H1 (cell line): ENCODE results near the gene APOC3.

Experiments
- CHD1 ChIP-seq: IDR thresholded peaks from 2 replicates; pipeline ENCODE4 v1.6.1; 2012; ENCODE audit warnings: low read depth, low read length, improper control_type of control experiment
- CTBP2 ChIP-seq: IDR thresholded peaks from 2 replicates; pipeline ENCODE4 v1.7.0; 2011; ENCODE audit warnings: borderline replicate concordance, mild to moderate bottlenecking, moderate library complexity, mixed read lengths, low read length; ENCODE audit not compliant: insufficient read depth, insufficient read length
- EP300 ChIP-seq, 2 experiments: IDR thresholded peaks; 1 replicate in 1 of 2; 2 replicates in 1 of 2; pipeline ENCODE4 v1.6.1; 2011 to 2012; ENCODE audit warnings: low read depth in 2 of 2, low read length in 2 of 2, mild to moderate bottlenecking in 2 of 2, borderline replicate concordance in 1 of 2, inconsistent platforms in 1 of 2, moderate library complexity in 1 of 2
- MAFK ChIP-seq: IDR thresholded peaks from 2 replicates; pipeline ENCODE4 v1.6.1; 2012; ENCODE audit warnings: low read depth, mild to moderate bottlenecking, improper control_type of control experiment, low read length
- PHF8 ChIP-seq: fragments of 200-600 bp; sonication (generic); conservative IDR thresholded peaks from 2 replicates; pipeline ENCODE4 v1.7.1; 2012; ENCODE audit warnings: low read depth, mild to moderate bottlenecking, inconsistent platforms, low read length, moderate library complexity
- POLR2A ChIP-seq, 2 experiments: IDR thresholded peaks; 1 replicate in 1 of 2; 2 replicates in 1 of 2; pipeline ENCODE4 v1.6.1; 2011; ENCODE audit warnings: low read depth in 2 of 2, low read length in 2 of 2, mild to moderate bottlenecking in 2 of 2; ENCODE audit errors: control extremely low read depth in 1 of 2
- POLR2AphosphoS5 ChIP-seq: IDR thresholded peaks from 2 replicates; pipeline ENCODE4 v1.6.1; 2011; ENCODE audit warnings: low read depth, low read length
- RAD21 ChIP-seq, 2 experiments: IDR thresholded peaks in 1 of 2; conservative IDR thresholded peaks in 1 of 2; 2 replicates each; pipeline ENCODE4 v1.6.1; 2011; ENCODE audit warnings: low read depth in 2 of 2, low read length in 2 of 2, improper control_type of control experiment in 1 of 2, inconsistent platforms in 1 of 2, mild to moderate bottlenecking in 1 of 2, moderate library complexity in 1 of 2
- SAP30 ChIP-seq: fragments of 300-600 bp; sonication (generic); IDR thresholded peaks from 2 replicates; pipeline ENCODE4 v1.7.1; 2012; ENCODE audit warnings: low read length, moderate library complexity, mild to moderate bottlenecking, inconsistent platforms; ENCODE audit not compliant: insufficient read depth, insufficient replicate concordance
- SIX5 ChIP-seq: IDR thresholded peaks from 2 replicates; pipeline ENCODE4 v1.6.1; 2011; ENCODE audit warnings: mild to moderate bottlenecking, low read depth, low read length
- SRF ChIP-seq: IDR thresholded peaks from 2 replicates; pipeline ENCODE4 v1.6.1; 2011; ENCODE audit warnings: mild to moderate bottlenecking, low read depth, low read length, moderate library complexity
- TEAD4 ChIP-seq: IDR thresholded peaks from 2 replicates; pipeline ENCODE4 v1.6.1; 2012; ENCODE audit warnings: low read depth, low read length, inconsistent platforms, mixed read lengths
- TF ChIP-seq, protein P1 (sequence below): IDR thresholded peaks from 2 replicates; pipeline ENCODE4 v1.6.1; 2012; ENCODE audit warnings: inconsistent platforms
- TF ChIP-seq, protein P2 (sequence below), 3 experiments: IDR thresholded peaks; 1 replicate in 2 of 3; 2 replicates in 1 of 3; pipeline versions ENCODE4 v1.5.1 to v1.6.1; 2011; ENCODE audit warnings: low read length in 3 of 3, mild to moderate bottlenecking in 3 of 3, inconsistent platforms in 2 of 3, low read depth in 1 of 3, moderate library complexity in 1 of 3; ENCODE audit not compliant: insufficient read depth in 1 of 3; ENCODE audit errors: control extremely low read depth in 1 of 3

- TF ChIP-seq CHD1, result no peak
- no peak for TF ChIP-seq PHF8
- no peak for TF ChIP-seq SIX5
- TF ChIP-seq, protein P1, sequence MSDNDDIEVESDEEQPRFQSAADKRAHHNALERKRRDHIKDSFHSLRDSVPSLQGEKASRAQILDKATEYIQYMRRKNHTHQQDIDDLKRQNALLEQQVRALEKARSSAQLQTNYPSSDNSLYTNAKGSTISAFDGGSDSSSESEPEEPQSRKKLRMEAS, result no peak
- no peak for TF ChIP-seq EP300 (IDR thresholded peaks at IDR 0.05; ENCODE audit: borderline replicate concordance in 1 of 2, low read depth in 2 of 2, low read length in 2 of 2)
- TF ChIP-seq, protein P2, sequence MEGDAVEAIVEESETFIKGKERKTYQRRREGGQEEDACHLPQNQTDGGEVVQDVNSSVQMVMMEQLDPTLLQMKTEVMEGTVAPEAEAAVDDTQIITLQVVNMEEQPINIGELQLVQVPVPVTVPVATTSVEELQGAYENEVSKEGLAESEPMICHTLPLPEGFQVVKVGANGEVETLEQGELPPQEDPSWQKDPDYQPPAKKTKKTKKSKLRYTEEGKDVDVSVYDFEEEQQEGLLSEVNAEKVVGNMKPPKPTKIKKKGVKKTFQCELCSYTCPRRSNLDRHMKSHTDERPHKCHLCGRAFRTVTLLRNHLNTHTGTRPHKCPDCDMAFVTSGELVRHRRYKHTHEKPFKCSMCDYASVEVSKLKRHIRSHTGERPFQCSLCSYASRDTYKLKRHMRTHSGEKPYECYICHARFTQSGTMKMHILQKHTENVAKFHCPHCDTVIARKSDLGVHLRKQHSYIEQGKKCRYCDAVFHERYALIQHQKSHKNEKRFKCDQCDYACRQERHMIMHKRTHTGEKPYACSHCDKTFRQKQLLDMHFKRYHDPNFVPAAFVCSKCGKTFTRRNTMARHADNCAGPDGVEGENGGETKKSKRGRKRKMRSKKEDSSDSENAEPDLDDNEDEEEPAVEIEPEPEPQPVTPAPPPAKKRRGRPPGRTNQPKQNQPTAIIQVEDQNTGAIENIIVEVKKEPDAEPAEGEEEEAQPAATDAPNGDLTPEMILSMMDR (IDR thresholded peaks at IDR 0.05; ENCODE audit: control extremely low read depth in 1 of 3, insufficient read depth in 1 of 3, low read depth in 1 of 3, low read length in 3 of 3), result no peak
- no peak for TF ChIP-seq SAP30
- no peak for TF ChIP-seq CTBP2
- no peak for TF ChIP-seq POLR2A (IDR thresholded peaks at IDR 0.05; ENCODE audit: control extremely low read depth in 1 of 2, low read depth in 2 of 2, low read length in 2 of 2)
- no peak for TF ChIP-seq MAFK
- no peak for TF ChIP-seq POLR2AphosphoS5
- TF ChIP-seq SRF, result no peak
- TF ChIP-seq TEAD4, result no peak
- TF ChIP-seq RAD21 (IDR thresholded peaks at IDR 0.05 in 1 of 2, conservative IDR thresholded peaks at IDR 0.05 in 1 of 2; ENCODE audit: low read depth in 2 of 2, low read length in 2 of 2), result no peak
Observed at GRCh38 chr11:116871248-116871647, 41.5 kb downstream of the APOC3 start.
